K562 (cell line): ENCODE data around the gene HNRNPH1. TPM values are rescaled to one million over a fixed set of nuclear protein-coding genes. Genes with fewer than 3 reads are reported as not detected.

Experiments
- ATAC-seq: fragments of 200-7000 bp; cut with Tn5 transposase; 3 replicates; pipeline ENCODE4 v1.9.1; 2020; ENCODE audit warnings: moderate library complexity
- BruUV-seq: library from RNA; stranded (reverse); fragments of 400-500 nt; replicated peaks from 2 replicates; lab custom pipeline; 2021; lab: Mats Ljungman, UMichigan
- CTCF ChIA-PET: fragments of 300-600 bp; formaldehyde crosslinking; extraction: SDS; loops from one replicate; lab custom pipeline; 2021; ENCODE audit warnings: low intra/inter-chr PET ratio; lab: Yijun Ruan, JAX
- POLR2A ChIA-PET: fragments of 300-600, 350-650 bp; sonication (Branson Sonifier 250); formaldehyde crosslinking; extraction: SDS; loops from one replicate; lab custom pipeline; 2021; ENCODE audit warnings: antibody characterized with exemption, inconsistent platforms; lab: Yijun Ruan, JAX
- DNase-seq, 4 experiments: peaks; one replicate each; pipeline versions ENCODE4 v3.0.0 to v3.0.0-alpha.2; 2011 to 2018; ENCODE audit warnings: low spot score in 3 of 4, mixed read lengths in 3 of 4; ENCODE audit errors: extremely low read depth in 1 of 4
- FAIRE-seq: peaks from 2 replicates; lab custom pipeline; 2011; peaks lifted over from hg19 to GRCh38; lab: Jason Lieb, UNC
- H2AFZ ChIP-seq: 2 replicates; pipeline ENCODE4 v1.6.0; 2011; ENCODE audit warnings: low read depth, low read length, control low read depth, inconsistent platforms
- H3K27ac ChIP-seq: fragments of 200-600 bp; 3 replicates; pipeline ENCODE4 v1.8.0; 2011; ENCODE audit warnings: low read depth, mild to moderate bottlenecking, control low read depth, inconsistent platforms, low read length, moderate library complexity, mixed read lengths; ENCODE audit errors: extremely low read depth
- H3K27me3 ChIP-seq, 2 experiments: fragments of 300-600 bp in 1 of 2; 2 replicates in 1 of 2; 3 replicates in 1 of 2; pipeline versions ENCODE4 v1.6.0 to v1.8.0; 2011; ENCODE audit warnings: inconsistent platforms in 2 of 2, low read length in 2 of 2, mild to moderate bottlenecking in 1 of 2, mixed read lengths in 1 of 2, moderate library complexity in 1 of 2; ENCODE audit not compliant: control insufficient read depth in 2 of 2, insufficient read depth in 2 of 2
- H3K36me3 ChIP-seq: fragments of 300-600 bp; 3 replicates; pipeline ENCODE4 v1.8.0; 2011; ENCODE audit warnings: mild to moderate bottlenecking, low read length, inconsistent platforms; ENCODE audit not compliant: control insufficient read depth, insufficient read depth
- H3K4me1 ChIP-seq, 2 experiments: fragments of 200-600 bp in 1 of 2; replicated peaks in 1 of 2; 2 replicates in 1 of 2; 3 replicates in 1 of 2; pipeline versions ENCODE4 v1.5.1 to v1.8.0; 2011; ENCODE audit warnings: inconsistent platforms in 2 of 2, low read length in 2 of 2, mild to moderate bottlenecking in 1 of 2, mixed read lengths in 1 of 2, moderate library complexity in 1 of 2; ENCODE audit not compliant: control insufficient read depth in 2 of 2, insufficient read depth in 2 of 2
- H3K4me2 ChIP-seq: 2 replicates; pipeline ENCODE4 v1.6.1; 2011; ENCODE audit warnings: low read length, control low read depth, inconsistent platforms, mixed read lengths; ENCODE audit not compliant: insufficient read depth
- H3K4me3 ChIP-seq: fragments of 200-600 bp; sonication (generic), shearing (Covaris generic); 2 replicates; pipeline ENCODE4 v1.5.1; 2016; ENCODE audit warnings: control low read depth, inconsistent platforms
- H3K79me2 ChIP-seq: fragments of 200-600 bp; 3 replicates; pipeline ENCODE4 v1.8.0; 2011; ENCODE audit warnings: low read length, inconsistent platforms; ENCODE audit not compliant: control insufficient read depth, insufficient read depth
- H3K9ac ChIP-seq, 2 experiments: 2 replicates each; pipeline versions ENCODE4 v1.6.0 to v1.6.1; 2011; ENCODE audit warnings: low read depth in 2 of 2, low read length in 2 of 2, control low read depth in 1 of 2, inconsistent platforms in 1 of 2, mild to moderate bottlenecking in 1 of 2, mixed read lengths in 1 of 2; ENCODE audit not compliant: insufficient read depth in 1 of 2
- H3K9me1 ChIP-seq: one replicate; pipeline ENCODE4 v1.6.0; 2011; ENCODE audit warnings: inconsistent platforms, mild to moderate bottlenecking, low read length, moderate library complexity; ENCODE audit not compliant: control insufficient read depth, insufficient read depth
- H3K9me3 ChIP-seq: replicated peaks from 2 replicates; pipeline ENCODE4 v1.5.1; 2011; ENCODE audit warnings: low read depth, low read length, inconsistent platforms; ENCODE audit not compliant: control insufficient read depth, insufficient read depth
- H4K20me1 ChIP-seq: replicated peaks from 2 replicates; pipeline ENCODE4 v1.6.1; 2011; ENCODE audit warnings: low read length, inconsistent platforms, mixed read lengths; ENCODE audit not compliant: control insufficient read depth, insufficient read depth
- ARID2 ChIP-seq: fragments of 450-650 bp; IDR thresholded peaks from 2 replicates; pipeline ENCODE4 v1.6.1; 2017; ENCODE audit warnings: antibody characterized with exemption, mild to moderate bottlenecking
- NFRKB ChIP-seq: fragments of 450-650 bp; IDR thresholded peaks from 2 replicates; pipeline ENCODE4 v1.6.1; 2016; ENCODE audit warnings: low read depth
- POLR2AphosphoS2 ChIP-seq: IDR thresholded peaks from 2 replicates; pipeline ENCODE4 v1.6.1; 2012; ENCODE audit warnings: low read length, improper control_type of control experiment
- PTRF ChIP-seq: fragments of 450-650 bp; IDR thresholded peaks from 2 replicates; pipeline ENCODE4 v1.6.1; 2016; ENCODE audit warnings: mild to moderate bottlenecking, missing genetic modification characterization, missing compliant biosample characterization
- WGBS: fragments of 100-300 bp; shearing (Covaris generic); methylation state at CpG from one replicate; pipeline ENCODE4 v1.1.6; 2016; ENCODE audit warnings: low coverage, mixed read lengths; ENCODE audit not compliant: insufficient coverage; ENCODE audit errors: missing lambda C conversion rate; 5-methylcytosine and 5-hydroxymethylcytosine counted together
- in situ Hi-C: fragments of 300-500 bp; cut with MboI; formaldehyde crosslinking; loops from 4 replicates; pipeline ENCODE4 v1.15.0; 2018; ENCODE audit warnings: inconsistent platforms, mixed read lengths
- intact Hi-C: fragments of 100-400 bp; cut with micrococcal nuclease; formaldehyde crosslinking; loops from 2 replicates; pipeline ENCODE4 v1.14.2; 2022
- polyA plus RNA-seq, 8 experiments: library from polyadenylated mRNA; depleted of rRNA in 4 of 8; stranded (reverse) in 5 of 8; unstranded in 3 of 8; fragments of >200 nt; fragmentation: Nextera tagmentation in 2 of 8; fragmentation: Illumina TruSeq in 1 of 8; extraction: Ambion mirVana in 2 of 8; extraction: Trizol in 1 of 8; gene quantifications; 2 replicates each; pipeline versions ENCODE4 v1.2.1 to v1.2.3, GENCODE V29; 2011 to 2014; ENCODE audit warnings: inconsistent platforms in 1 of 8, missing spikeins in 1 of 8
- total RNA-seq, 7 experiments: library from RNA; depleted of rRNA in 6 of 7; stranded (reverse); fragments of >200 nt in 6 of 7; fragmentation: Illumina TruSeq in 2 of 7; extraction: Trizol in 2 of 7; gene quantifications; 2 replicates each; pipeline versions ENCODE4 v1.2.1 to v1.2.3, GENCODE V29; 2011 to 2021; ENCODE audit warnings: low replicate concordance in 1 of 7
- TF ChIP-seq, protein P1 (sequence below), 2 experiments: fragments of 450-650 bp; IDR thresholded peaks; 2 replicates each; pipeline ENCODE4 v1.6.1; 2016; ENCODE audit warnings: mild to moderate bottlenecking in 2 of 2, borderline replicate concordance in 1 of 2, low read depth in 1 of 2, moderate library complexity in 1 of 2
- TF ChIP-seq, protein P2 (sequence below), 3 experiments: fragments of 200-800 bp in 1 of 3; sonication (Bioruptor generic) in 1 of 3; sonication (generic) in 1 of 3; formaldehyde crosslinking in 1 of 3; IDR thresholded peaks; 2 replicates each; pipeline versions ENCODE4 v1.6.1 to v1.8.0; 2016 to 2022; ENCODE audit warnings: mild to moderate bottlenecking in 2 of 3, missing compliant biosample characterization in 2 of 3, missing genetic modification characterization in 2 of 3, missing genetic modification reagents in 1 of 3

HNRNPH1 gene
- total and polyA plus RNA-seq, 9 of the 15 experiments (the other 6 are each of a cell fraction or from before 2014, with no cell fraction given) = 103 to 656 (median 561) TPM

DNA sequence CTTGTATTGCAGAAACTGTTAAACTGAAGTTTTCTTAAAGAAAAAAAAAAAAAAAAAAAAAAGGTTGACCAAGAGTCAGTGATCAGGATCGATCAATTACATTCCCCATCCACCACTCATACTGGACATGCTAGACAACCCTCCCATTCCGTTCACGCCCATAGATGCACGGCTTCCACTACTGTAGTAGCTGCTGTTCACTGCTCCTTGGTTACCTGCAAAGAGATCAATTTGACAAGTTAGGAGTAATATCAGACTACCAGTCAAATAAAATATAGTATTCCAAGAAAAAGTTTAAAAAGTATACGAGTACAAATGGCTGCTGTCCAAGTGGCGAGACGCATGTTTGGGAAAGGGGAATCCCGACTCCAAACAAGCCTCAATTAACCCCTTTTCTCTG, 8.7 kb downstream of the HNRNPH1 start:
- ATAC-seq = no peak

More for the DNA sequence above, 8.7 kb downstream of the HNRNPH1 start:
- intact Hi-C loops (no loop called here), in situ Hi-C loops (no loop called here)
- ChIA-PET CTCF (no interaction called here), POLR2A (interaction anchor here (1.1 to 11.7 kb wide), 3 partner anchors 7 to 76 kb away, joined by 3 to 181 read pairs (median 4); partner anchors contain the start of gene HNRNPH1)
- Histone ChIP-seq H3K27me3 (no peaks in the 10 kb centered on the region), H3K9me3 (no peaks in the 10 kb centered on the region), H3K9ac (no peak overlapping the region), H3K36me3 (peaks cover 98% of the 10 kb centered on the region), H3K4me1 (peaks cover 29 to 48% of the 10 kb centered on the region in 2 experiments; a peak in 4 of 5 replicates), H3K4me3 (no peak overlapping the region), H2AFZ (no peak overlapping the region), H3K79me2 (peaks cover 54% of the 10 kb centered on the region), H3K27ac (no peak overlapping the region), H4K20me1 (peaks cover 51% of the 10 kb centered on the region), H3K9me1 (no peaks in the 10 kb centered on the region), H3K4me2 (no peak overlapping the region)
- DNase-seq = peak in 1 of 4 experiments; percentile 11
- peak; percentile 62; the same call in 1 of the 2 replicates for TF ChIP-seq POLR2AphosphoS2
- TF ChIP-seq NFRKB = no peak
- TF ChIP-seq, protein P1, sequence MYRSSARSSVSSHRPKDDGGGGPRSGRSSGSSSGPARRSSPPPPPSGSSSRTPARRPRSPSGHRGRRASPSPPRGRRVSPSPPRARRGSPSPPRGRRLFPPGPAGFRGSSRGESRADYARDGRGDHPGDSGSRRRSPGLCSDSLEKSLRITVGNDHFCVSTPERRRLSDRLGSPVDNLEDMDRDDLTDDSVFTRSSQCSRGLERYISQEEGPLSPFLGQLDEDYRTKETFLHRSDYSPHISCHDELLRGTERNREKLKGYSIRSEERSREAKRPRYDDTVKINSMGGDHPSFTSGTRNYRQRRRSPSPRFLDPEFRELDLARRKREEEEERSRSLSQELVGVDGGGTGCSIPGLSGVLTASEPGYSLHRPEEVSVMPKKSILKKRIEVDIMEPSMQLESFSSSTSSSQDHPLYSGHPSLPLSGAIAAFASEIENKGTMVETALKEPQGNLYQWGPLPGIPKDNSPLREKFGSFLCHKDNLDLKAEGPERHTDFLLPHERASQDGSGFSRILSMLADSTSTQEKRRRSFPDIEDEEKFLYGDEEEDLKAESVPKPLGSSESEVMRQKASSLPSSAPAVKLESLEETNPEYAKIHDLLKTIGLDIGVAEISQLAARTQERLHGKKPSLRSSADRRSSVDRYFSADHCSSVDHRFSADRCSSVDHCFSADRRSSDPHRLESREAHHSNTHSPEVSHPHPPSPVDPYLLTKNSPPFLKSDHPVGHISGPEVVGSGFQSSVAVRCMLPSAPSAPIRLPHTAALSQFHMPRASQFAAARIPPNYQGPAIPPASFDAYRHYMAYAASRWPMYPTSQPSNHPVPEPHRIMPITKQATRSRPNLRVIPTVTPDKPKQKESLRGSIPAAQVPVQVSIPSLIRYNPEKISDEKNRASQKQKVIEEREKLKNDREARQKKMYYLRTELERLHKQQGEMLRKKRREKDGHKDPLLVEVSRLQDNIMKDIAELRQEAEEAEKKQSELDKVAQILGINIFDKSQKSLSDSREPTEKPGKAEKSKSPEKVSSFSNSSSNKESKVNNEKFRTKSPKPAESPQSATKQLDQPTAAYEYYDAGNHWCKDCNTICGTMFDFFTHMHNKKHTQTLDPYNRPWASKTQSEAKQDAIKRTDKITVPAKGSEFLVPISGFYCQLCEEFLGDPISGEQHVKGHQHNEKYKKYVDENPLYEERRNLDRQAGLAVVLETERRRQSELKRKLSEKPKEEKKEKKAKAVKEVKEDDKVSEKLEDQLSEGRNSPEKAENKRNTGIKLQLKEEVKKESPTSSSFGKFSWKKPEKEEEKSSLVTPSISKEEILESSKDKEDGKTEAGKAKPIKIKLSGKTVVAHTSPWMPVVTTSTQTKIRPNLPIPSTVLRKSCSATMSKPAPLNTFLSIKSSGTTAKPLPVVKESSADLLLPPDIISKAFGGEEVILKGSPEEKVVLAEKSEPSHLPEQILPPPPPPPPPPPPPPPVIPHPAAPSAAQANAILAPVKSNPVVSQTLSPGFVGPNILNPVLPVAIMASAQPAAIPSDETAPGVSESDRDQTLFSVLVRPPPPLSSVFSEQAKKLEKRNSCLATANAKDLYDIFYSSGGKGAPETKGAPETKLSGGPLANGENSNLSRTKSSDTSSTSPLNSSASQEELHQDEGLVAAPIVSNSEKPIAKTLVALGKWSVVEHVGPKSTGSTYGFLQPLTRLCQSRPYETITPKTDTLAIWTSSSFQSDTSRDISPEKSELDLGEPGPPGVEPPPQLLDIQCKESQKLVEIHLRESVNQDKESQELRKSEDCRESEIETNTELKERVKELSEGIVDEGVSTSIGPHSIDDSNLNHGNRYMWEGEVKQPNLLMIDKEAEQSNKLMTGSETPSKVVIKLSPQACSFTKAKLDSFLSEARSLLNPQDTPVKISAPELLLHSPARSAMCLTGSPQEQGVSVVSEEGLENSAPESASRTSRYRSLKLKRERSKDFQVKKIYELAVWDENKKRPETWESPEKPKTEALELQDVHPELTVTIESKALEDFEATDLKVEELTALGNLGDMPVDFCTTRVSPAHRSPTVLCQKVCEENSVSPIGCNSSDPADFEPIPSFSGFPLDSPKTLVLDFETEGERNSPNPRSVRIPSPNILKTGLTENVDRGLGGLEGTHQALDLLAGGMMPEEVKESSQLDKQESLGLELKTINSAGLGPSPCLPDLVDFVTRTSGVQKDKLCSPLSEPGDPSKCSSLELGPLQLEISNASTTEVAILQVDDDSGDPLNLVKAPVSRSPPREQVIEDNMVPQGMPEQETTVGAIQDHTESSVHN (IDR thresholded peaks at IDR 0.05; ENCODE audit: borderline replicate concordance in 1 of 2, low read depth in 1 of 2) = no peak
- TF ChIP-seq ARID2 = no peak
- TF ChIP-seq, protein P2, sequence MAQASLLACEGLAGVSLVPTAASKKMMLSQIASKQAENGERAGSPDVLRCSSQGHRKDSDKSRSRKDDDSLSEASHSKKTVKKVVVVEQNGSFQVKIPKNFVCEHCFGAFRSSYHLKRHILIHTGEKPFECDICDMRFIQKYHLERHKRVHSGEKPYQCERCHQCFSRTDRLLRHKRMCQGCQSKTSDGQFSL (CRISPR knock-in tag; IDR thresholded peaks at IDR 0.05) = no peak
- TF ChIP-seq, protein P2 (tag; IDR thresholded peaks at IDR 0.05) = no peak
- TF ChIP-seq PTRF (tag) = no peak
- WGBS = 79% methylated on average over 8 of the region's 8 CpGs
- FAIRE-seq = no peak
- no TSS peak for BruUV-seq
